ENCODE measurements around the gene IDH2. TPM values are rescaled to one million over a fixed set of nuclear protein-coding genes. Genes with fewer than 3 reads are reported as not detected.

IDH2 gene
- total and polyA plus RNA-seq, 2 of the 13 experiments (the other 11 are each of a cell fraction or from before 2014, with no cell fraction given) = 121 to 145 TPM

GRCh38 chr15:90054618-90055097 is 47.6 kb downstream of the IDH2 start (continued):
- TF ChIP-seq ZMYM2 (CRISPR knock-in tag; IDR thresholded peaks at IDR 0.05) (no peak), ZNF607 (CRISPR knock-in tag; IDR thresholded peaks at IDR 0.05; ENCODE audit: borderline replicate concordance) (no peak), ZNF510 (CRISPR knock-in tag; IDR thresholded peaks at IDR 0.05; ENCODE audit: low read depth) (no peak), ZNF883 (CRISPR knock-in tag; IDR thresholded peaks at IDR 0.05; ENCODE audit: not compliant biosample characterization) (no peak), THAP11 (CRISPR knock-in tag; IDR thresholded peaks at IDR 0.05) (peak; percentile 15; the same call in 1 of the 2 replicates), FOXJ3 (CRISPR knock-in tag; IDR thresholded peaks at IDR 0.05; ENCODE audit: borderline replicate concordance) (peak; percentile 62; the same call in 1 of the 2 replicates), TIGD3 (CRISPR knock-in tag; IDR thresholded peaks at IDR 0.05; ENCODE audit: borderline replicate concordance) (no peak), ZNF337 (CRISPR knock-in tag; IDR thresholded peaks at IDR 0.05; ENCODE audit: borderline replicate concordance, low read depth) (no peak), ZNF619 (CRISPR knock-in tag; IDR thresholded peaks at IDR 0.05) (no peak), ZBTB37 (CRISPR knock-in tag; IDR thresholded peaks at IDR 0.05) (0 out of 2 replicates have a peak, but pooled peaks have one; percentile 17), ZBTB4 (CRISPR knock-in tag; IDR thresholded peaks at IDR 0.05; ENCODE audit: borderline replicate concordance) (no peak), ZBTB10 (CRISPR knock-in tag; IDR thresholded peaks at IDR 0.05; ENCODE audit: borderline replicate concordance) (0 out of 2 replicates have a peak, but pooled peaks have one; percentile 48), JUN (CRISPR knock-in tag; IDR thresholded peaks at IDR 0.05) (no peak), STAT6 (CRISPR knock-in tag; IDR thresholded peaks at IDR 0.05; ENCODE audit: borderline replicate concordance) (no peak)
